Left kidney (tissue), 2 donors: ENCODE data around the gene MVB12B. TPM values are rescaled to one million over a fixed set of nuclear protein-coding genes. Genes with fewer than 3 reads are reported as not detected.

Experiments used
- DNase-seq: peaks from one replicate; pipeline ENCODE4 v3.0.0-alpha.2; 2013
- polyA plus RNA-seq: library from polyadenylated mRNA; unstranded; fragments of 120-200 nt; gene quantifications from one replicate; pipeline ENCODE4 v1.2.1, GENCODE V29; 2013; ENCODE audit not compliant: insufficient read length

The MVB12B gene
- polyA plus RNA-seq, 1 donor, result 15.0 TPM

DNA sequence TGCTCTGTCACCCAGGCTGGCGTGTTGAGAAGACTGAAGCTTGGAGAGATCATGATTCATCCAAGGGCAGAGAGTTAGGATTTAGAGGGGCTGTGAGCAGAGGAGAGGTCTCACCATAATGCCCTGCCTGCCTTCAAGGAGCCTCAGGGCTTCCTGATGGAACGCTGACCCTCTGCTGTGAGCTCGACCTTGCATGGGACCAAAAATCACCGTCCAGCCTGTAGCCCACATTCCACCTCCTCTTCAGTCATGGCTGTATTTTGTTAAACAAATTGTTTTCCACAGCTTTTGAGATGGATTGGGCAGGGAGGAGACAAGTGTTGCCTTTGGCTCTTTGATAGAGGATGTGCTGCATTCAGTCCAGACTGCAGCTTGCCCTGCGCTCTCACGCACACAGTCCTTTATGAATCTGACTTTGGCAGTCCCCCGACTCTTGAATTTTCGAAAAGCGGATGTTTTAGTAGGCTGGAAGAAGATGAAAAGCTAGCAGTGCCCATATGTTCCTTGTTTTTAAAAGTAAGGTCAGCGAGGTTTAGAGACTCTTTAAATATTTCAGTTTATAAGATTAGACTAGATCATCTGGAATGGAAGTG is 79.5 kb downstream of the MVB12B start:
- no peak for DNase-seq

DNA sequence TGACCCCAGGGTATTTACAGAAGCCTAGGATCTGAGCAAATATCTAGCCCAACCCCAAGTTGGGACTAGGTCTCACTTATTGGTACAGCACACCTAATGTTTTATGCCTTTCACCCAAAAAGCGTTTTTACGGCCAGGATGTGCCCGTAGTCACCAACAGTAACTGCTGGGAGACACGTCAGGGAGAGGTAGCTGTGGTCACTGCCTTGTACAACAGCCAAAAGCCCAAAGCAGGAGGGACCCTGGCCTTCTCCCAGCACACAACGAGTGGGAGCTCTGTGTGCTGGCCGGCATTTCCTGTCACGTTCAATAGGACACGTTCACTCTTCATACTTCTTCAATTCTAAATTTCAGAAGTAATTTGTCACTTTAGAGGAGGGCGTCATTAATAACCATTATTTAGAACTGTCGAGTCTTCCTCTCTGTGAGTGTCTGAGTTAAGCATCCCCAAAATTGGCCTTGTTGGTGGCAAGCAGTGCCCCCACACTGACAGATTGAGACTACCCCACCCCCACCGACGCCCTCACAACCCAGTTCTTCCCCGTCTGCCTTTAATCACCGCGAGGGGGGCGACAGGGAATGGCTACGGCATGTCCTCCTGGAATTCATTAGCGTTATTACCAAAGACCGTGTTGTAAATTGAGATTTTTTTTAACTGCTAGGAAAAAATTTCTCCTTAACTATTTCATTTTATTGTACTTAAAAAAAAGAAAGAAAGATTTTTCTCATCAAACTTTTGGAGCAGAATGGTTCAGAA is 80.7 kb downstream of the MVB12B start:
- DNase-seq, result no peak

DNA sequence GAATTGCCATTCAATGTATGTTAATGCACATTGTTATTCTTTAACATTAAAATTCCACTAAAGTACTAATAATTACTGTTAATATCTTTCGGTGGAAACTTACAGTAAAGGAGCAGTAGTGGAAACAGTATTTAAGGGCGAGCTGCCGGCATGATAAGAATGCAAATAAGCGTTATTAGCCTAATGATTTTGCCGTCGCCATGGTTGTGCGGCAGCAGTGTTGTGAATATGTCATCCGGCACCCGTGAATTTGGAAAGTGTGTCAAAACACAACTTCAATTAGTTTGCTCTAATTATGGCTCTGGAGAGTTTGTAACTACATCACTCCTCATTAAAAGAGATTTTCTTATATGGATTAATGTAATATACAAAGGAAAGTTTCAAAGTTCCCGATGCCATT is 81.4 kb downstream of the MVB12B start:
- no peak for DNase-seq

DNA sequence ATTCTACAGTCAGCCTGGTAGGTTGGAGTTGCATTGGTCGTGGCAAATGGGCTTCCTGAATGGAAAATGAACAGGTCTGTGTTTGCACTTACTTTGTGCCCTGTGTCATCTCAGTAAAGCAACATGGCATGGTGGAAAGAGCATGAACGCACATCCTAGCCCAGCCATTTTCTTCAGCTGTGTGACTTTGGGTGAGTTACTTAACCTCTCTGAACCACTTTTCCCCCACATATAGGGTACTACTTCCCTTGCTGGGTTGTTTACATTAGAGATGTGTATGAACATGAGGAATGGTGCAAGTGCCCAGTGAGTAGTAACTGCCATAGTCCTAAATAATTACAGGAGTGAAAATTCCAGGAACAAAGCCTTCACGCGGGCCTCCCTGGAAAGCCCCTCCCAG is 83.6 kb downstream of the MVB12B start:
- DNase-seq, result no peak

DNA sequence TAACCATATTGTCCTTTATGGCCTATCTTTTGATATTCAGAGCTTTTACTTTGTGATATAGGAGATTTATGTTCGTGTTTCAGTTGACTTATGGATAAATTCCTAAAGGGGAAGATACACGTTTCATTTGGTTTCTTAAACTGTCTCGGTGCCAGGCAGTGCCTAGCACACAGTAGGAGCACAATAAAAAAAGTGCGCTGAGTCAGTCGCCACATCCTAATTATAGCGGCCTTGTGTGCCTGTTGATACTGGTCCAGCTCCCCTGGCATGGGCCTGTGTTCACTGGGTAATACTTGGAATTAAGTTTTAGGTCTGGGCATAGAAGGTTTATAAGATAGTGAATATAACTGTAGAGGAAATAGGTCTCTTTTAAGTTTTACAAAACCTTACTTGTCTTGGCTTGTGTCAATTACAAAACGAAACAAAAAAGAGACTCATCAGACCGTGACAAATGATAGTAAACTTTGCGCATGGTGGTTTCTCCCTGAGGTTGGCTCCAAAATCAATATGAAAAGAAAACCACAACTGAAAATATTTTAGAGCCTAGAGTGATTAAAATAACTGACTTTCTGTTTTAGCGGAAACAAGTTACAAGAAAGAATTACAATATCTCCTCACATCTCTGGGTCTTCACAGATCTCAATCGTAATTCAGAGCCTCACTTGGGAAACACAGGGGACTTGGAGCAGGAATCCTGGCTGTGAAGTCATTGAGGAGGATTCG is 84.8 kb downstream of the MVB12B start:
- DNase-seq, result no peak

DNA sequence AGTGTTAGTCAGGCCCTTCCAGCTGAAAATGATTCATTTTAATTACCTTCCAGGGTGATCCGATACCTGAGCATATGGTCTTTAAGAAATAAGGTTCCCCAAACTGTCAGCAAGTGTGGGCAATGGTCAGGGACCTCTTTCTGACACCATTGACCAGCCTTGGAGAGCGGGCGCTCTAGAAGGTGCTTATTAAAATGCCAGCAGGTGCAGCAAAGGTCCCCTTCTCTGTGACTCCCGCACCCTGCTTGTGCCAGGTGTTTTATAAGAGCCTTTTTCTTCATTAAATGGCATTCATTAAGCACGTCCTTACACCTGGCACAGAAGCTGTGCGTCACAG is 85.3 kb downstream of the MVB12B start:
- DNase-seq, result no peak

DNA sequence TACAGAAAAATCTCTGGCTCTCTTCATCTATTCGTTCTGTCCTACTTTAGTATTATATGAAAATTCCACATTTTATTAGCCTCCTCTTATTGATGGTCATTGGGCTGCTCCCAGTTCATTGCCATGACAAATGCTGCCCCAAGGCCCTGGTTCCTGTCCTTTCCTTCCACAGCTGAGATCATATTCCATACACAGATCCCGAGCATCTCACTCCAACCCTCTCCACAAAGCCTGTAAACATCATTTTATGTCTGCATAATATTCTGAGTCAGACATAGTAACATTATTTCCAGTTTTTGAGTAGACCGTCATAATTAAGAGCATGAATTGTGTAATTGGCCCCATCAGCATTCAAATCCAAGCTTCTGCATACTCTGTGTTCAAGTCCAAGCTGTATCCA is 86.3 kb downstream of the MVB12B start:
- no peak for DNase-seq

DNA sequence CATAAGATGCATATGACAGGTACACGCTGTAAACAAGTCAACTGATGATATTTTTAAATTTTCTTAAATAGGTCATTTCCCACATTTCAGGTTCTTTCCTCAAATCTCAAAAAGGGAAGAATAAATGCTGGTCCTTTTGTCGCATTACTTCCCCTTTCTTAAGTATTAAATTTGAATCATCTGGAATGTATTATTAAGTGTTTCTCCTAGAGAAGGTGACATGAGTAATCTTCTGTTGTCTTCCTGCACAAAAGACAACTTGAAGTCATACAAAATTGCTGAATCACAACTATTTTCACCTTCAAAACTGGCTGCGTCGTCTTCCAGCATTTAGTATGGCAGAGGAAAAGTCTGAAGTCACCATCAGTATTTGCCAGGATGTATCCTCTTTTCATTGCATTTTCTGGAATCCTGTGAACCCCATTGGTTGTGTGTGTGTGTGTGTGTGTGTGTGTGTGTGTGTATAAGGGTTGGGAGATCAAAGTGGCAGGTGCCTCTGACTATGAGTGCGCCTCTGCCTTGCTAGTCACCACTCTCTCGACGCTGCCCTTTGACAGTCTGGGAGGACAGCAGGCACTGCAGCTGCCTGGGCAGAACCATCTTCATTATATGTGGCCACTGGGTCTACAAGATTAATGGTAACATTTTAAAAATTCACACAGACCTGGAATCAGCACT is 86.9 kb downstream of the MVB12B start:
- DNase-seq, result no peak

DNA sequence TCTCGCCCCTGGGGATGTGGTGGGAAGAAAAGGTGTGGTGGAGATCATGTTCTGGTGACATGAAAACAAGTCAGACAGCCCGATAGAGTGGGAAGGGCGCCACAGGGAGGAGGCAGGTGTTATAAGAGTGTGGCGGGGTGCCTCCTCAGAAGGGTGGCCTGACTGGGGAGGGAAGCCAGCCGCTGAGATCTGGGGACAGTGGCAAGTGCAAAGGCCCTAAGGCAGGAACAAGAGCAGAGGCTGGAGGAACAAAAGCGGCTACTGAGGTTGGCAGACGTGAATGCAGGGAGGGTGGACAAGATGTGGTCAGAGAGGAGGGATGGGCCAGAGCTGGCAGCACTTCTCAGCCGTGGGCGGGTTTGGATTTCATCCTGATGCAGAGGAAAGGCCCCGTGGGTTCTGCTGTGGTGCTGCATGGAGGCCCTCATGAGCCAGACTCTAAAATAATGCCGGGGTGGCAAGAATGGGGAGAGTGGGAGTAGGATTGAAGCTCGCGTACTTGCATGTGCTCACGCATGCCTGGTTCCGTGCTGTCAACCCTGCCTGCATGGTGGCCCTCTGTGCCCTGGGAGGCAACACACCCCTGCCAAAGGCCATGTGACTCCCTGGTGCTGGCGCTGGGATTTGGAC is 89.2 kb downstream of the MVB12B start:
- no peak for DNase-seq

DNA sequence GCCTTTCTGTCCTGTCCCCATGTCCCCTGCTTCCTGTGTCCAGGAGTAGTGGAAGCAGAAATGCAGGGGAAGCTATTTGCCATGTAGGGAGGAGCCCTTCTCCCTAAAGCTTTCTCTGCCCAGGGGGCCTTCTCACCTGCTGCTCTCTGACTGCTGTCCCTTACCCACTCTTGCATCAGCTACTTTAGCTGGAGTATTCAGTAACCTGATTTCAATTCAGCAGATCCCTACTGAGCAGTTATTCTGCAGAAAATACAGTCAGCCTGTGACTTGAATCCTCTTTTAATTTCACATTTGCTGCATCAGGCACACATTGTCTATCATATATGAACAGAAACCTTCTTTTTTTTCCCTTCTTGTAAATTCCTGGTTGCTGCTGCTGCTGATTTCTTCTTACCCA is 90.4 kb downstream of the MVB12B start:
- no peak for DNase-seq

DNA sequence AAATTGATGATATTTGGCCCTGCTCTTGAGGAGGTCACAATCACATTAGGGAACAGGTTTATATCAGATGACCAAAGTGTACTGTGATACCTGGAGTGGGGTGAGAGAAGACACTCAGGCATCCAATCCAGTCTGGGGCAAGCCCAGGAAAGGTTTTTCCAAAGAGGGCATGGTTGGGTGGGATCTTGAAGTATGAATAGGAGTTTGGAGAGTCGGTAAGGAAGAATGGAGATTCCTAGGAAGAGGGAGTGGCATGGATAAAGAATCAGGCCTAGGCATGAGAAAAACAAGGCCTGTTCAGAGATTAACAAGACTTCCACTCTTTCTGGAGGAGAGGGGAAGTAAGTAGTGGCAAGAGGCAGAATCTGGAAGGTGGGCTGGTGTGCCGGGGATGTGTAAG is 91.1 kb downstream of the MVB12B start:
- DNase-seq, result no peak

DNA sequence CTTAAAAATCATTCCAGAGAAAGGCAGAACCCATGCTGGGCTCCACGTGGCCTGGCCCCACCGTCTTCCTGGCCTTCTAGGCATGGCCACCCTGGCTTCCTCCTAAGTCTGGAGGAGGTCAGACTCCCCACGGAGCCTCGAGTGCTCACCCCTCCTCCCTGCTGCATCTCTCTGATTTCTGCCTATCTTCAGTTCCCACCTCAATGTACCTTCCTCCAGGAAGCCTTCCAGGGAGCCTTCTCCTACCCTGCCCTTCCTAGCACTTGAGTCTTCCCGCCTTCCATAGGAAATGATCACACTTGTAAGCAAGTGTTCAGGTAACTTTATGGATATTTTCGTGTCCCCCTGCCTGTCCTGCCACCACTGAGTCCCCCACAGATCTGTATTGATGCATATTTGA is 92.0 kb downstream of the MVB12B start:
- DNase-seq, result no peak

DNA sequence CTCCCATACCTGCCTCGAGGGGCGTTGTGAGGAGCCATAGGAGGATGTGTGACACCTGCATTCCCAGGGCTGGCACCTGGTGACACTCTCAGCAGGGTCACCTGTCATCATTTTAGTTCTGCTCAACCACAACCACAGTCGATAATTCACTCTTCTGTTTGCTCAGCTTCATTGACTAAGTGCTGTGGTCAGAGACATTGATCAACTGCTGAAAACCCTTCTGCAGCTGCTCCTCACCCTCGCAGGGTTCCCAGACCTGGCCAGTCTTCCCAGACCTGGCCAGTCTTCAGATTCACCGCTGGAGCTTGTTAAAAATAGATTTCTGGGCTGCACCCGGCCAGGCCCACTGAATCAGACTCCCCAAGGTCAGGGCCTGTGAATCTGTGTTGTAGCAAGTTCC is 92.8 kb downstream of the MVB12B start:
- DNase-seq, result no peak

DNA sequence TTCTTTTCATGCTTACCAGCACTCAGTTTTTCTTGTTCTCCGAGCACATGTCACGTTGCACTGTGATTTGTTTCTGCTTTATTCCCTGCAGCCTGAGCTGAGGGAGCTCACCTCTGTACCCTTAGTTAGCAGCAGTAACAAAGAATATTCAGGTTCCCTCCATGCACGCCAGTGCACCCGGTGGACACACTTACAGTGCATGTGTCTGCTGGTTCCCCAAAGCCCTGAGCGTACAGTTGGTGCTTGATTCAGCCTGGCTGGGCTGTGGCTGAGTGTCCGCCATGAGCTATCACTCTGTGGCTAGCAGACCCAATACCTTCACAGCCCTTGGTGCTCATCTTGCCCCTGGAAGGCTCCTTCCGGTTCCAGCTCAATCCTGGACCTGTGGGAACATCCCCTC is 93.5 kb downstream of the MVB12B start:
- no peak for DNase-seq

DNA sequence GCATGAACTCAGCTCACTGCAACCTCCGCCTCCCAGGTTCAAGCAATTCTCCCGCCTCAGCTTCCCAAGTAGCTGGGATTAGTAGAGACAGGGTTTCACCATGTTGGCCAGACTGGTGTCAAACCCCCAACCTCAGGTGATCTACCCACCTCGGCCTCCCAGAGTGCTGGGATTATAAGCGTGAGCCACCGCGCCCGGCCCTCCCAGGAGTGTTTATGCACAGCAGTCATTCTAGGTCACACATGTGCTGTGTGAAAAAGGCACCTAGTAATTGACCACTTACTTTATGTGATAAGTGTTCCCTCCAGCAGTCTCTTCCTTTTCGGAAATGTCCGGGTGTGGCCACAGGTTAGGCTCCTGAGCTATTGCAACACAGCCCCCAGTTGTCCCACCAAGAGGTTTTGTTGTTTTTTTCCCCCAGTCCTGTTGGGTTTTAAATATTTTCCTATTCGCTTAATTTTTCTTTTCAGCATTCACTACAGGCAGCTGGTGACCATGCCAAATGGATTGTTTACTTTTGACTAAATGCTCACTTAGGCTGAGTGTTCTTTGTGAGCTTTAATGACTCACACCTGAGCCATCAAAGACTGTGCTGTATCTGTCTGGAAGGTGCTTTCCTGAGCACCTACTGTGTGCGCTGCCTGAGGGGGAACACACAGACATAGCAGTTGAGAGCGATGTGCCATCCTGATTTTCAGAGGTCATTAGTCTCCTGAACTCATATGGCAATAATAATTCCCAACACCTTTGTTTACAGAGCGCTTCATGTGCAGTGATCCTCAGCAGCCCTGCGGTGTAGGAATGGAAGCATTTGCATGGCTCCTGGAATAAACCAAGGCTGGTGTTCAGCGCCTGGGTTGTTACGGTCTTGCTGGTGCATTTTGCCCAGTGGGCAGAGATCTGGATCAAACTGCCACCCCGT is 94.3 kb downstream of the MVB12B start:
- no peak for DNase-seq

DNA sequence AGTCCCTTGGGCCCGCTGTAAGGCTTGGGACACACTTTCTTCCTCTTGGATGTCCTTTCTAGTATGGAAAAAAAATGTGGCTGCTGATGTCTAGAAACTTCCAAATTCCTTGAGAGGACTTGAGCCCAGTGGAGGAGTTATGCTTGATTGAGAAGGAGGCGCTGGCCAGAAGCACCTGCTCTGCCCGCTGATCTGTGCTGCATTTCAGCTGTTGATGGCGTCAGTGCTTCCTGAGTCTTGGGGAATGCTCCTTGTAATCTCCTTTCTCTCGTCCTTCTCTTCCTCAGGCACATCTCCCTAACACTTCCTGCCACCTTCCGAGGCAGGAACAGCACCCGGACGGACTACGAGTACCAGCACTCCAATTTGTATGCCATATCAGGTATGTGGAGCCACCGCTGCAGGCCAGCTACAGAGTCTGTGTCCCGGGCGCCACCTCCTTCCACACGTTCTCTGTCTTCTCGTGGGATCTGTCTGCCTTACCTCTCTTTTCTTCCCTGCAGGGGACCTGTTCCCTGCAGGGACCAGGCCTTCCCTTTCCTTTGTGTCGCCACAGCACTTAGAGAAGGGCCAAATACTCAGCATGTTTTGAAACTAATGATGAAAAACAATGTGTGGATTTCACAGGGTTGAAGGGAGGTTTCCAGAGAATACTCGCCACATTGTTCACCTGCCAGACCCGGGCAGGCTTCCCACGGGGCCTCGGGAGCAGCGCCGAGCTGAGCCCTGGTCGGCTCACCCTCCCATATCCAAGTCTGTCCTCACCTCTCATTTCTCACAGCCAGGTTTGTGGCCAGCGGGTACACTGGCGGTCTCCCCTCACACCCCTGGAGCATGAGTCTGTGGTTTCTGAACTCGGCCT is 95.2 kb downstream of the MVB12B start:
- DNase-seq, result no peak

DNA sequence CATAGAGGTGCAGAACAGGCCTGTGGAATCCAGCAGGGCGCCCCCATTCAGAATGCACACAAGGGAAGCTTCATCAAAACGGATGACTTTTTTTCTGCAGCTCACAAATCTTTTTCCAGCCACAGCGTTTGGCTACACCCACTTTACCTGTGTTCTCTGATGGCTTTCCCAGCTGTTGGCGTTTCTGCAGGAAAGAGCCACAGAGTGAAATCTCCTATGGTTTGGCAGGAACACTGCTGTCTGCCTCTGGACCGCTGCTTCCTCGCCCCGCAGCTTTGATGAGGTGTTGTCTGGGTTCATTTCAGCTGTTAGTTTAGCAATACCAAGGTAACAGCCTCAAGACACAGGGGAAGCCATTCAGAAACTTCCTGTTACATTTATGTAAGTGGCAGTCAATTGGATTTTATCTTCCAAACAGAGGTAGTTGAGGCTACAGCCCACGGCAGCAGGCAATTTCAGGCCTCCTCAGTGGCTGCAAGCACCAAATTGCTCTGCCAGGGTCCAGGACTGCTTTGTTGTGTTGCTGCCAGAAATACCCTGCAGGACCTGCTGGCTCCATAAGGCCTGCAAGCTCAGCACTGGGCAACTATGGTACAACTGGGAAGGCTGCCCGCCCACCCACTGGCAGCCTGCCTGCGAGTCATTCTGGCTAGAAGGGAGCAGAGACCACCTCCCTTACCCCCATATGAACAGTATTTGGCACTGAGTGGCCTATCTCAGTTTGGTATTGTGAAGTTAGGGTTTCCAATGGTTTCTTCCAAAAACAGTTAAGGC is 96.7 kb downstream of the MVB12B start:
- no peak for DNase-seq

DNA sequence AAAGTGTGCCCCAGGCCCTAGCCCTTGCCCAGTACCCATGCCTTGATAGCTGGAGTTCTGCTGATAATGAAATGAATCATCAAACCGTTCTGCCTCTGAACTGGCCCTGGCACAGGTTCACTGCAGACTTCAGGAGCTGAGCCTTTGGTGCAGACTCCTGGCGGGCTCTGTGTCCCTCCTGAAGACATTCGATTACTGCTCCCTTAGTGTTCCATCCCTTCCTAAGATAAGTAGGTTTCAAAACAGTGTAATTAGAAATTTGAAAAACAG is 97.2 kb downstream of the MVB12B start:
- no peak for DNase-seq

DNA sequence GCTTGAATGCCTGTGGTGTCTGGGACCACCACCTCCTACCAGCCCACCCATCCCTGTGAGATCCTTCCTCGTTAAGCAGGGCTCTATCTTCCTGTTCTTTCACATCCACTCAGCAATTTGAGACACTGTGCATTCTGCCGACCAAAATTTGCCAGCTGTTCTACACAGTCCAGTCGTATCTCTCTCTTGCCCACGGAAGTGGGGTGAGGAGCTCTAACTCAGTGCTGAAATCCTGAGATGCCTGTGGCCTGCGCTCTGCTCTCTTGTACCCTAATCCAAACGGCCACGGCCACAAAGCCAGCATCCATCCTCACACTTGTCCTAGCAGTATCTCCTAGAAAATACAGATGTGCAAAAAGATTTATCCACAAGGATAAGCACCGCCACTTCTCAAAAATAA is 97.9 kb downstream of the MVB12B start:
- no peak for DNase-seq
